ENCODE results near the gene PTGES.
A peak's percentile ranks its signal among the peaks of the same experiment; 100 is the strongest.

PTGES gene

GRCh38 chr9:129732946-129733631 is 19.8 kb downstream of the PTGES start:
- TF ChIP-seq CTCF (conservative IDR thresholded peaks at IDR 0.05; ENCODE audit: low read length), result no peak
- DNase-seq (ENCODE audit: low read depth), result no peak
- no peak overlapping the region for H3K4me3 ChIP-seq (ENCODE audit: low read length)

GRCh38 chr9:129732100-129732499 is 20.7 kb downstream of the PTGES start:
- no peak for DNase-seq (ENCODE audit: low read depth)
- no peak for TF ChIP-seq CTCF (conservative IDR thresholded peaks at IDR 0.05; ENCODE audit: low read length)
- H3K4me3 ChIP-seq (ENCODE audit: low read length), result no peak overlapping the region

GRCh38 chr9:129731477-129732085 is 21.3 kb downstream of the PTGES start:
- DNase-seq (ENCODE audit: low read depth), result no peak

GRCh38 chr9:129728744-129729143 is 24.1 kb downstream of the PTGES start:
- DNase-seq (ENCODE audit: low read depth), result no peak
- no peak overlapping the region for H3K4me3 ChIP-seq (ENCODE audit: low read length)
- no peak for TF ChIP-seq CTCF (conservative IDR thresholded peaks at IDR 0.05; ENCODE audit: low read length)

More at GRCh38 chr9:129731477-129732085, 21.3 kb downstream of the PTGES start:
- no peak overlapping the region for H3K4me3 ChIP-seq (ENCODE audit: low read length)
- no peak for TF ChIP-seq CTCF (conservative IDR thresholded peaks at IDR 0.05; ENCODE audit: low read length)

GRCh38 chr9:129726322-129727160 is 26.3 kb downstream of the PTGES start:
- peak; percentile 90 for DNase-seq (ENCODE audit: low read depth)
- no peak overlapping the region; the same call in 1 of the 2 replicates for H3K4me3 ChIP-seq (ENCODE audit: low read length)
- peak; percentile 84 for TF ChIP-seq CTCF (conservative IDR thresholded peaks at IDR 0.05; ENCODE audit: low read length)

- no peak overlapping the region for H3K4me3 ChIP-seq (ENCODE audit: low read length)
- no peak for TF ChIP-seq CTCF (conservative IDR thresholded peaks at IDR 0.05; ENCODE audit: low read length)
- DNase-seq (ENCODE audit: low read depth), result peak; percentile 61
Observed at GRCh38 chr9:129725795-129726251, 27.0 kb downstream of the PTGES start.

All from AG10803 (cell line).